BJ (cell line): ENCODE data around the gene MARCHF3. TPM values are rescaled to one million over a fixed set of nuclear protein-coding genes. Genes with fewer than 3 reads are reported as not detected.
"Not testable (repeated sequence)": the region's sequence is repeated elsewhere in the genome, so short reads cannot be mapped to it uniquely, and the experiment has no call there.

ENCODE experiments used
- CTCF ChIA-PET: fragments of 350-600 bp; formaldehyde crosslinking; extraction: SDS; loops from one replicate; lab custom pipeline; 2021; ENCODE audit warnings: antibody characterized with exemption, inconsistent platforms; lab: Yijun Ruan, JAX
- POLR2A ChIA-PET: fragments of 300-600 bp; sonication (Branson Sonifier 250); formaldehyde crosslinking; extraction: SDS; loops from one replicate; lab custom pipeline; 2021; ENCODE audit warnings: antibody characterized with exemption; lab: Charles Lee
- DNase-seq: peaks from one replicate; pipeline ENCODE4 v3.0.0-alpha.2; 2011; ENCODE audit warnings: low read depth
- H3K27me3 ChIP-seq: 2 replicates; pipeline ENCODE4 v1.6.0; 2011; ENCODE audit warnings: low read length; ENCODE audit not compliant: control insufficient read depth, insufficient read depth
- H3K36me3 ChIP-seq: 2 replicates; pipeline ENCODE4 v1.5.1; 2011; ENCODE audit warnings: low read length; ENCODE audit not compliant: control insufficient read depth, insufficient read depth
- H3K4me3 ChIP-seq: 2 replicates; pipeline ENCODE4 v1.5.1; 2011; ENCODE audit warnings: low read depth, mild to moderate bottlenecking, control low read depth, low read length
- polyA plus RNA-seq: library from polyadenylated mRNA; depleted of rRNA; stranded (reverse); fragments of >200 nt; gene quantifications from 2 replicates; pipeline ENCODE4 v1.2.3, GENCODE V29; 2011
- TF ChIP-seq, protein P1 (sequence below): IDR thresholded peaks from 2 replicates; pipeline ENCODE4 v1.5.1; 2011; ENCODE audit warnings: low read depth, mild to moderate bottlenecking, control low read depth, inconsistent platforms, low read length, moderate library complexity; ENCODE audit not compliant: insufficient read depth

Gene MARCHF3
- polyA plus RNA-seq, 1 experiment = 8.6 TPM

DNA sequence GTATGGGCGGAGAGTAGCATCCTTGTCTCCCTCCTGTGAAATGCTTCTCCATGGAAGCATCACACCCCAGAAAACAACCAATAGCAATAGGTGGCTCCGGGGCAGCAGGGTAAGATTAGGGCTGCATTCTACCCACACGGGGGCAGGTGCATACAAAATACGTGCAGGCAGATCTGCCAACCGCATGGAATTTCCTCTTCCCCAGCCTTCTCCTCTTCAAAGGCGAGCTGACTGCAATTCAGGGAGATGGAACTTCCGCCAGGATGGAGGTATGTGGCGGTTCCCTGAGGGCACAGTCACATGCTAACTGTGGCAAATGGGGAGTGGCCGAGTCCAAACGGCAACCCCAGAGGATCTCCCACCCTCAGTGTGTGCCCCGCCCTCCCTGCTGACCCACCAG, 171.9 kb downstream of the MARCHF3 start:
- DNase-seq = no peak
- ChIA-PET POLR2A (no interaction called here), CTCF (no interaction called here)
- H3K27me3 ChIP-seq = no peaks in the 10 kb centered on the region
- H3K36me3 ChIP-seq = no peaks in the 10 kb centered on the region
- TF ChIP-seq, protein P1, sequence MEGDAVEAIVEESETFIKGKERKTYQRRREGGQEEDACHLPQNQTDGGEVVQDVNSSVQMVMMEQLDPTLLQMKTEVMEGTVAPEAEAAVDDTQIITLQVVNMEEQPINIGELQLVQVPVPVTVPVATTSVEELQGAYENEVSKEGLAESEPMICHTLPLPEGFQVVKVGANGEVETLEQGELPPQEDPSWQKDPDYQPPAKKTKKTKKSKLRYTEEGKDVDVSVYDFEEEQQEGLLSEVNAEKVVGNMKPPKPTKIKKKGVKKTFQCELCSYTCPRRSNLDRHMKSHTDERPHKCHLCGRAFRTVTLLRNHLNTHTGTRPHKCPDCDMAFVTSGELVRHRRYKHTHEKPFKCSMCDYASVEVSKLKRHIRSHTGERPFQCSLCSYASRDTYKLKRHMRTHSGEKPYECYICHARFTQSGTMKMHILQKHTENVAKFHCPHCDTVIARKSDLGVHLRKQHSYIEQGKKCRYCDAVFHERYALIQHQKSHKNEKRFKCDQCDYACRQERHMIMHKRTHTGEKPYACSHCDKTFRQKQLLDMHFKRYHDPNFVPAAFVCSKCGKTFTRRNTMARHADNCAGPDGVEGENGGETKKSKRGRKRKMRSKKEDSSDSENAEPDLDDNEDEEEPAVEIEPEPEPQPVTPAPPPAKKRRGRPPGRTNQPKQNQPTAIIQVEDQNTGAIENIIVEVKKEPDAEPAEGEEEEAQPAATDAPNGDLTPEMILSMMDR = no peak
- H3K4me3 ChIP-seq = no peak overlapping the region

DNA sequence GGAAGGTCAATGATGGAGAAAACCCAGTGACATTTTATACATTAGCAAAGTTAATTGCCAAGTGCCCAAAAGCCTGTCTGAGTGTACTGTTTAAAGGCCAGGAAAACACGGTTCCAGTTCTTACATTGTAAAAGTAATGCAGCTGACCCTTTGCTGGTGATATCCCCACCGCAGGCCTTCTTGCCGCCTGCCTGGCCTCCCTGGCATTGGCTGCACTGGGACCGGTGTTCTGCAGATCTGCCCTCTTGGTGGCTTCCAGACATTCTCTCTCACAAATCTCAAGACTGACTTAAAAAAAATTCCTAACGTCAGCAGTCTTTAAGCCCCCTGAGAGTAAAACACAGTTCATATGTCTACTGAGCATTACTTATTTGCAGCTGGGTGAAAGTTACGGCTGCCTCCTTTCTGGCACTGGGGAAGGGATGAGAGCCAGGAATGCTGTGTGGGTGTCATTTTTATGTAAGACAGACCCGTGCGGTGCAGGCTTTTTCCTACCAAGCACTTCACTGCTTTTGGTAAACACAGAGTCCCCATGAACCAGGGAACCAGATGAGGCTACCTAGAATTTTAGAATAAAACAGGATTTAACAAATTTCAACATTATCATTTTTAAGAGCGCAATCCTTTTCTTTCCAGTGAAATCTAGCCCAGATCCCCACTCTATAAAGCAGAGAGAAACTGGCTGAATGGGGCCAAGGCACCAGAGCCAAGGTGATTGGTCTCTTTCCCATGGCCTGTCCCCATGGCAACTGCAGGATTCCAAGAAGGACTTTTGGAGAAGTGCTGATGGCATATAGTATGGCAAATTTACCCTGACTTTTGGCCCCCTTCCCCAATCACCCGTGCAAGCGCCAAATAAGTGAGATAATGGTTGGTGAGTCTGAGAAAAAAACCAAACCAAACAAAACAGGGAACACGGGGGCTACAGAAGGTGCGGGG, 172.6 kb downstream of the MARCHF3 start:
- TF ChIP-seq, protein P1 = no peak
- POLR2A ChIA-PET = no interaction called here
- no peak for DNase-seq
- H3K4me3 ChIP-seq = no peak overlapping the region
- H3K36me3 ChIP-seq = no peaks in the 10 kb centered on the region
- CTCF ChIA-PET = no interaction called here
- no peaks in the 10 kb centered on the region for H3K27me3 ChIP-seq

DNA sequence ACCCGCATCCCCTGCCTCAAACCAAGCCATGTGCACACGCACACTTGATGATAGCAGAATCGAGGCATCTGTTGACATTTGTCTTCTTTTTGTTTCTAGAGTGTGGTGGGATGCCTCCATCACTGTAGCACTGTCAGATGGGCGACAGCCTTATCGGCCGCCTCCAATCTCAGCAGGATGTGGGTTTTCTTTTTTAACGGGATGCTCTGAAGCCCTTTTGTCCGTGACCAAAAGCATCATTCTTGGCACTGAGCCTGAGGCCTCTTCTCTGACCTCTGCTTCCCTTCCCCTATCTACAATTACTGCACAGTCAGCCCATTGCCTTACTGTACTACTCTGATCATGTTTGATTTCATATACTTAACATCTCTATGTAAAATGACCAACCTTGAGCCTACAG, 175.1 kb downstream of the MARCHF3 start:
- CTCF ChIA-PET = no interaction called here
- H3K4me3 ChIP-seq = no peak overlapping the region
- TF ChIP-seq, protein P1 = no peak
- H3K27me3 ChIP-seq = no peaks in the 10 kb centered on the region
- no peaks in the 10 kb centered on the region for H3K36me3 ChIP-seq
- POLR2A ChIA-PET = no interaction called here
- no peak for DNase-seq

DNA sequence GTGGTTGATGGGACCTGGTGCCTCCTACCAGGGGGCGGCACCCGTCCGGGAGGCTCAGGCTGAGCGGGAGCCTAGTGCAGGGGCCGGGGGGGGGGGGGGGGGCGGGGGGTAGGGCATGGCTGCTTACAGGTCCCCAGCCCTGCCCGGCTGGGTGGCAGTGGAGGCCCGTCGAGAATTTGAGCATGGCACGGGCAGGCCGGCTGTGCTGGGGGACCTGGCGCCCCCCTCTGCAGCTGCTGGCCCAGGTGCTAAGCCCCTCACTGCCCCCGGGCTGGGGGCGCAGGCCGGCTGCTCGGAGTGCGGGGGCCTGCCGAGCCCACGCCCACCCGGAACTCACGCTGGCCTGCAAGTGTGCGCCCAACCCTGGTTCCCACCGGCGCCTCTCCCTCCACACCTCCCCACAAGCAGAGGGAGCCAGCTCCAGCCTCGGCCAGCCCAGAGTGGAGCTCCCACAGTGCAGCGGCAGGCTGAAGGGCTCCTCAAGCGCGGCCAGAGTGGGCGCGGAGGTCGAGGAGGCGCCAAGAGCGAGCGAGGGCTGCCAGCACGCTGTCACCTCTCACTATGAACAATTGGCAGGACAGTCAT, 175.7 kb downstream of the MARCHF3 start:
- ChIA-PET POLR2A (no interaction called here), CTCF (no interaction called here)
- TF ChIP-seq, protein P1 = no peak
- Histone ChIP-seq H3K4me3 (no peak overlapping the region), H3K27me3 (no peaks in the 10 kb centered on the region), H3K36me3 (no peaks in the 10 kb centered on the region)
- no peak for DNase-seq

DNA sequence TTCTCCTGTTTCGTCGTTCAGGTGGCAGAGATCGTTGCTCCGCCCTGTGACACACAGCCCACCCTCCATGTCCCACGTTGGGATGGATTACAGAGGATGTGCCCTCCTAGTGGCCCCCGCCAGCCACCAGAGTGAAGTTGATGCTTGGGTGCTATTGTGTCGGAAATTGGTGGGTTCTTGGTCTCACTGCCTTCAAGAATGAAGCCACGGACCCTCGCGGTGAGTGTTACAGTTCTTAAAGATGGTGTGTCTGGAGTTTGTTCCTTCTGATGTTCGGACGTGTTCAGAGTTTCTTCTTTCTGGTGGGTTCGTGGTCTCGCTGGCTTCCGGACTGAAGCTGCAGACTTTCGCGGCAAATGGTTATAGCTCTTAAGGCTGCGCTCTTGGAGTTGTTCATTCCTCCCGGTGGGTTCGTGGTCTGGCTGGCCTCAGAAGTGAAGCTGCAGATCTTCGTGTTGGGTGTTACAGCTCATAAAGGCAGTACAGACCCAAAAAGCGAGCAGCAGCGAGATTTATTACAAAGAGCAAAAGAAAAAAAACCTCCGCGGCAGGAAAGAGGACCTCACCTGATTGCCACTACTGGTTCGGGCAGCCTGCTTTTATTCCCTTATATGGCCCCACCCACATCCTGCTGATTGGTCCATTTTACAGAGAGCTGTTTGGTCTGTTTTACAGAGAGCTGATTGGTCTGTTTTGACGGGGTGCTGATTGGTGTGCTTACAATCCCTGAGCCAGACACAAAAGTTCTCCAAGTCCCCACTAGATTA, 176.6 kb downstream of the MARCHF3 start:
- POLR2A ChIA-PET, H3K36me3 ChIP-seq, H3K4me3 ChIP-seq, DNase-seq, H3K27me3 ChIP-seq: not testable (repeated sequence)
- CTCF ChIA-PET = interaction anchor here (0.8 kb wide), 1 partner anchor 12 kb away, joined by 3 read pairs; no protein-coding TSS in a partner anchor
